HCT116 (cell line): Measurements from ENCODE around the gene PLCB2.

Experiments
- CTCF ChIP-seq, 3 experiments: fragments of 200-600 bp in 1 of 3; sonication (generic) in 1 of 3; IDR thresholded peaks in 2 of 3; conservative IDR thresholded peaks in 1 of 3; 2 replicates each; pipeline ENCODE4 v1.5.1; 2012 to 2017; ENCODE audit warnings: low read depth in 2 of 3, low read length in 2 of 3, antibody characterized with exemption in 1 of 3, borderline replicate concordance in 1 of 3, control low read depth in 1 of 3, mild to moderate bottlenecking in 1 of 3, mixed read lengths in 1 of 3, mixed run types in 1 of 3, moderate library complexity in 1 of 3; ENCODE audit not compliant: insufficient read depth in 1 of 3
- EZH2 ChIP-seq: fragments of 200-600 bp; sonication (generic); IDR thresholded peaks from 2 replicates; pipeline ENCODE4 v1.6.1; 2017; ENCODE audit warnings: antibody characterized with exemption, mixed run types
- EZH2phosphoT487 ChIP-seq: fragments of 200-600 bp; IDR thresholded peaks from 2 replicates; pipeline ENCODE4 v1.6.1; 2018; ENCODE audit warnings: antibody characterized with exemption, borderline replicate concordance
- FOSL1 ChIP-seq: IDR thresholded peaks from 2 replicates; pipeline ENCODE4 v1.6.1; 2012; ENCODE audit warnings: low read depth
- JUND ChIP-seq: IDR thresholded peaks from 2 replicates; pipeline ENCODE4 v1.6.1; 2012
- MAX ChIP-seq: IDR thresholded peaks from 2 replicates; pipeline ENCODE4 v1.6.1; 2012
- POLR2A ChIP-seq: IDR thresholded peaks from 2 replicates; pipeline ENCODE4 v1.7.0; 2011; ENCODE audit warnings: borderline replicate concordance; ENCODE audit not compliant: insufficient read depth, insufficient read length; ENCODE audit errors: extremely low read depth
- POLR2AphosphoS5 ChIP-seq: IDR thresholded peaks from 2 replicates; pipeline ENCODE4 v1.6.1; 2011; ENCODE audit warnings: mild to moderate bottlenecking, low read depth, low read length, moderate library complexity
- REST ChIP-seq: IDR thresholded peaks from 2 replicates; pipeline ENCODE4 v1.6.1; 2012; ENCODE audit warnings: low read depth

GRCh38 chr15:40275523-40275922 lies 32.2 kb downstream of the PLCB2 start:
- no peak for TF ChIP-seq REST
- no peak for TF ChIP-seq EZH2phosphoT487
- no peak for TF ChIP-seq POLR2A
- TF ChIP-seq CTCF (IDR thresholded peaks at IDR 0.05 in 2 of 3, conservative IDR thresholded peaks at IDR 0.05 in 1 of 3; ENCODE audit: borderline replicate concordance in 1 of 3, insufficient read depth in 1 of 3, low read depth in 2 of 3, low read length in 2 of 3), result no peak
- no peak for TF ChIP-seq MAX
- no peak for TF ChIP-seq POLR2AphosphoS5
- no peak for TF ChIP-seq EZH2
- TF ChIP-seq JUND, result no peak
- no peak for TF ChIP-seq FOSL1
